ENCODE data around the gene UTF1.

The UTF1 gene

DNA sequence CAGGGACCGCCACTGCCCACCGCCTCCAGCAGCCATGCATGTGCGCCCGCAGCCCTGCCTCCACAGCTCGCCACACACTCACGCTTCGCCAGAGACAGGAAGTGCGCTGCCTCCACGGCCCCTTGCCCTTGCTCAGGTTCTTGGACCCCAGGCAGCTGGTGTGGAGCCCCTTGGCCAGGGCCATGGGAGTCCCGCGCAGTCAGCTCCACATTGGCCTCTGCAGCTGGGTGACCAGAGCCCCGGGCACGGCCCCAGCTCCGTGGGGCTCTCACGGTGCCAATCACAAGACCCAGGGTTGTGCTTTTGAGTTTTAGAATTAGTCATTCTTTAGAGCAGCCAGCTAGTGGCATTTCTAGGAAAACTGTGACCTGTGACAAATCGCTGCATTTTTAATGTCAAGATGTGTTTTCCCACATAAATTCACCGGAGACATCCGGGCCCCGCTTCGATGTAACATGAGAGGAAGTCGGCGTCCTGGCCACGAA is 4.3 kb upstream of the UTF1 start:
- TF ChIP-seq POLR2AphosphoS5 (IDR thresholded peaks at IDR 0.05; ENCODE audit: low read depth, low read length) (no peak), SIN3A (IDR thresholded peaks at IDR 0.05; ENCODE audit: borderline replicate concordance, insufficient read depth, low read length) (no peak), TAF1 (IDR thresholded peaks at IDR 0.05; ENCODE audit: borderline replicate concordance, insufficient read depth, low read length) (no peak), FOXP2 (optimal IDR thresholded peaks at IDR 0.05; ENCODE audit: borderline replicate concordance, extremely low read depth, extremely low read length, insufficient read depth) (no peak)
- TF ChIP-seq, protein P1, sequence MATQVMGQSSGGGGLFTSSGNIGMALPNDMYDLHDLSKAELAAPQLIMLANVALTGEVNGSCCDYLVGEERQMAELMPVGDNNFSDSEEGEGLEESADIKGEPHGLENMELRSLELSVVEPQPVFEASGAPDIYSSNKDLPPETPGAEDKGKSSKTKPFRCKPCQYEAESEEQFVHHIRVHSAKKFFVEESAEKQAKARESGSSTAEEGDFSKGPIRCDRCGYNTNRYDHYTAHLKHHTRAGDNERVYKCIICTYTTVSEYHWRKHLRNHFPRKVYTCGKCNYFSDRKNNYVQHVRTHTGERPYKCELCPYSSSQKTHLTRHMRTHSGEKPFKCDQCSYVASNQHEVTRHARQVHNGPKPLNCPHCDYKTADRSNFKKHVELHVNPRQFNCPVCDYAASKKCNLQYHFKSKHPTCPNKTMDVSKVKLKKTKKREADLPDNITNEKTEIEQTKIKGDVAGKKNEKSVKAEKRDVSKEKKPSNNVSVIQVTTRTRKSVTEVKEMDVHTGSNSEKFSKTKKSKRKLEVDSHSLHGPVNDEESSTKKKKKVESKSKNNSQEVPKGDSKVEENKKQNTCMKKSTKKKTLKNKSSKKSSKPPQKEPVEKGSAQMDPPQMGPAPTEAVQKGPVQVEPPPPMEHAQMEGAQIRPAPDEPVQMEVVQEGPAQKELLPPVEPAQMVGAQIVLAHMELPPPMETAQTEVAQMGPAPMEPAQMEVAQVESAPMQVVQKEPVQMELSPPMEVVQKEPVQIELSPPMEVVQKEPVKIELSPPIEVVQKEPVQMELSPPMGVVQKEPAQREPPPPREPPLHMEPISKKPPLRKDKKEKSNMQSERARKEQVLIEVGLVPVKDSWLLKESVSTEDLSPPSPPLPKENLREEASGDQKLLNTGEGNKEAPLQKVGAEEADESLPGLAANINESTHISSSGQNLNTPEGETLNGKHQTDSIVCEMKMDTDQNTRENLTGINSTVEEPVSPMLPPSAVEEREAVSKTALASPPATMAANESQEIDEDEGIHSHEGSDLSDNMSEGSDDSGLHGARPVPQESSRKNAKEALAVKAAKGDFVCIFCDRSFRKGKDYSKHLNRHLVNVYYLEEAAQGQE (IDR thresholded peaks at IDR 0.05; ENCODE audit: insufficient read depth in 1 of 2, low read depth in 2 of 2, low read length in 2 of 2), result no peak

DNA sequence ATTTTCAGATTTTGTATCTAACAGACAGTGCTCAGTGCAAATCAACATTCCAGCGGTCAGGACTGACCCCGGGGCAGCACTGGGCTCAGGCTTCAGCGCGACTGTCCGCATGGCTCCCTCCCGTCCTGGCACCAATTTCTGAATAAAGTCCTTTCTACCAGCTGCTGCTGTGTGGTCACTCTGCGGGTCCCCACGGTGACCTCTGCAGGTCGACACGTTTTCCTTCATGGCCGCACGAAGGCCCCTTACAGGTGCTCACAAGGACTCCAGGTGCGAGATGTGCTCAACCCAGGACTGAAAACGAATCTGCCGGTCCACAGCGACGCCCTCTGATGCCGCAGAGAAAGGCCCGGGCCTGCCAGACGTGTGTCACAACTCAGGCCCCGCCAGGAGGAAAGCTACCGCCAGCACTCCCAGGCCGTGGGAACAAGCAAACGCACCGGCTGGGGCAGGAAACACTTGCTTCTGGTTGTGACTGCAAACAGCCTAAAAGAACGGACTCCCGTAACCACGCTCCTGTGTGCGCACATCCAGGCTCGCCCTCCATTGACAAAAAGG is 3.7 kb upstream of the UTF1 start:
- TF ChIP-seq POLR2AphosphoS5 (IDR thresholded peaks at IDR 0.05; ENCODE audit: low read depth, low read length) (no peak), FOXP2 (optimal IDR thresholded peaks at IDR 0.05; ENCODE audit: borderline replicate concordance, extremely low read depth, extremely low read length, insufficient read depth) (no peak), TAF1 (IDR thresholded peaks at IDR 0.05; ENCODE audit: borderline replicate concordance, insufficient read depth, low read length) (no peak), SIN3A (IDR thresholded peaks at IDR 0.05; ENCODE audit: borderline replicate concordance, insufficient read depth, low read length) (no peak)
- TF ChIP-seq, protein P1 (IDR thresholded peaks at IDR 0.05; ENCODE audit: insufficient read depth in 1 of 2, low read depth in 2 of 2, low read length in 2 of 2), result no peak

DNA sequence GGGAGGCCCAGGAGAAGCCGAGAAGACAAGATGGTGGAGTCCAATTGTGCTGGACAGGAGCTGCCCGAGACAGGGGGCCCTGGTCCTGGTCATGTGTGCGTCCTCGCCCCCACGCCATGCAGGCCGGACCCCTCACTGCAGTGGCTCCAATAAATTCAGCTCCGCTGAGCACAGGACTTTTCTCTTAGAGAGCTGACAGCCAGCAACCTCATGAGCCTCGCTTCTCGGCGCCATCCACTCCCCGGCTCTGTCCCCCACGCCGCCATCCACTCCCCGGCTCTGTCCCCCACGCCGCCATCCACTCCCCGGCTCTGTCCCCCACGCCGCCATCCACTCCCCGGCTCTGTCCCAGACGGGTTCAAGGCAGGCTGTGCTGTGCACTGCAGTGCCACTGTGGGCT is 2.8 kb upstream of the UTF1 start:
- TF ChIP-seq POLR2AphosphoS5 (IDR thresholded peaks at IDR 0.05; ENCODE audit: low read depth, low read length) (no peak), FOXP2 (optimal IDR thresholded peaks at IDR 0.05; ENCODE audit: borderline replicate concordance, extremely low read depth, extremely low read length, insufficient read depth) (no peak), SIN3A (IDR thresholded peaks at IDR 0.05; ENCODE audit: borderline replicate concordance, insufficient read depth, low read length) (no peak), TAF1 (IDR thresholded peaks at IDR 0.05; ENCODE audit: borderline replicate concordance, insufficient read depth, low read length) (no peak)
- TF ChIP-seq, protein P1 (IDR thresholded peaks at IDR 0.05; ENCODE audit: insufficient read depth in 1 of 2, low read depth in 2 of 2, low read length in 2 of 2), result no peak

DNA sequence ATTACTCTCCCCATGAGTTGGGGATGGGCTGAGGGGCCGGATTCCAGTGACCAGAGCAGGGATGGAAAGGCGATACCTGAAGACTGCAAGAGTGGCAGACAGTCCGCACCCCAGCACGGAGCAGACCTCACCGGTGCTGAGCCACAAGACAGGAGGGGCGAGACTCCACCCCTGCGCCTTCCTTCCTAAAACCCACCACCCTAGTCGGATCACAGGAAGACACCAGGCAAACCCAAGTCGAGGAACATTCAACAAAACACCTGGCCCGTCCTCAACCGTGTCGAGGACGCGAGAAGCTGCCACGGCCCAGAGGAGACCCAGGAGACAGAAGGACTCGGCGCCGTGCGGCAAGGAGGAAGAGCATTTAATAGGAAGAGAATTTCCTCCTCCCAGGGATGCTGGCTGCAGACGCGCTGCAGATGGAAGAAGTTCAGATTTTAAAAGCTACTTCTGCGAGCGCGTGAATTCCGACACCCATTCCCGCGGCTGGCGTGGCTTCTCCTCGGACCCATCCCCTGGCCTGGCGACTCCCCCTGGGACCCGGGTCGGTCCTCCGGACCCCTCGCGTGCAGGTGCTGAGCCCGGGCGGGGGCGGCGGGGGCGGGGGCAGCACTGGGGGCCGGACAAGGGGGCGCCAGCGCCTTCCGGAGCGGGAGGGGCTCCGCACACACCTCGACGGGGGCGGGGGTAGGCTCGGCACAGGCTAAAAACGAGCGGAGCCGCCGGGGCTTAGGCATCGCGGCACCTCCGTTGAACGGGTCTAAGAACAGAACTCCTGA is 563 bp upstream of the UTF1 start:
- TF ChIP-seq POLR2AphosphoS5 (IDR thresholded peaks at IDR 0.05; ENCODE audit: low read depth, low read length) (no peak), SIN3A (IDR thresholded peaks at IDR 0.05; ENCODE audit: borderline replicate concordance, insufficient read depth, low read length) (no peak), FOXP2 (optimal IDR thresholded peaks at IDR 0.05; ENCODE audit: borderline replicate concordance, extremely low read depth, extremely low read length, insufficient read depth) (no peak), TAF1 (IDR thresholded peaks at IDR 0.05; ENCODE audit: borderline replicate concordance, insufficient read depth, low read length) (no peak)
- TF ChIP-seq, protein P1 (IDR thresholded peaks at IDR 0.05; ENCODE audit: insufficient read depth in 1 of 2, low read depth in 2 of 2, low read length in 2 of 2), result no peak
